ENCODE results near the gene CACNA2D4.

The CACNA2D4 gene

GRCh38 chr12:1811281-1811947 is 107.0 kb downstream of the CACNA2D4 start:
- Histone ChIP-seq H3K27me3 (ENCODE audit: control insufficient read depth, insufficient read depth, low read length) (0 out of 2 replicates have a peak, but pooled peaks cover 3% of the 10 kb centered on the region), H3K9me3 (ENCODE audit: control insufficient read depth, insufficient read depth, low read depth, low read length) (no peaks in the 10 kb centered on the region), H3K9ac (ENCODE audit: low read length) (no peak overlapping the region), H3K4me3 (ENCODE audit: low read depth, low read length) (no peak overlapping the region), H3K4me1 (ENCODE audit: control insufficient read depth, insufficient read depth, low read length) (no peaks in the 10 kb centered on the region), H3K27ac (ENCODE audit: low read depth, low read length) (no peak overlapping the region), H3K36me3 (ENCODE audit: control insufficient read depth, insufficient read depth, low read length) (no peaks in the 10 kb centered on the region)

- no peaks in the 10 kb centered on the region for H3K36me3 ChIP-seq (ENCODE audit: control insufficient read depth, insufficient read depth, low read length)
Observed at GRCh38 chr12:1810931-1811280, 107.5 kb downstream of the CACNA2D4 start.

GRCh38 chr12:1810201-1810930 is 108.1 kb downstream of the CACNA2D4 start:
- H3K4me3 ChIP-seq (ENCODE audit: low read depth, low read length): no peak overlapping the region
- no peaks in the 10 kb centered on the region for H3K9me3 ChIP-seq (ENCODE audit: control insufficient read depth, insufficient read depth, low read depth, low read length)
- H3K27ac ChIP-seq (ENCODE audit: low read depth, low read length): no peak overlapping the region
- H3K27me3 ChIP-seq (ENCODE audit: control insufficient read depth, insufficient read depth, low read length): no peaks in the 10 kb centered on the region
- no peak overlapping the region for H3K9ac ChIP-seq (ENCODE audit: low read length)
- H3K4me1 ChIP-seq (ENCODE audit: control insufficient read depth, insufficient read depth, low read length): no peaks in the 10 kb centered on the region
- H3K36me3 ChIP-seq (ENCODE audit: control insufficient read depth, insufficient read depth, low read length): no peaks in the 10 kb centered on the region

More at GRCh38 chr12:1810931-1811280, 107.5 kb downstream of the CACNA2D4 start:
- Histone ChIP-seq H3K4me3 (ENCODE audit: low read depth, low read length) (no peak overlapping the region), H3K9me3 (ENCODE audit: control insufficient read depth, insufficient read depth, low read depth, low read length) (no peaks in the 10 kb centered on the region), H3K27me3 (ENCODE audit: control insufficient read depth, insufficient read depth, low read length) (0 out of 2 replicates have a peak, but pooled peaks cover 1% of the 10 kb centered on the region), H3K4me1 (ENCODE audit: control insufficient read depth, insufficient read depth, low read length) (no peaks in the 10 kb centered on the region), H3K9ac (ENCODE audit: low read length) (no peak overlapping the region), H3K27ac (ENCODE audit: low read depth, low read length) (no peak overlapping the region)

- H3K4me1 ChIP-seq (ENCODE audit: control insufficient read depth, insufficient read depth, low read length): no peaks in the 10 kb centered on the region
- no peak overlapping the region for H3K27ac ChIP-seq (ENCODE audit: low read depth, low read length)
- H3K36me3 ChIP-seq (ENCODE audit: control insufficient read depth, insufficient read depth, low read length): no peaks in the 10 kb centered on the region
- no peaks in the 10 kb centered on the region for H3K27me3 ChIP-seq (ENCODE audit: control insufficient read depth, insufficient read depth, low read length)
- no peaks in the 10 kb centered on the region for H3K9me3 ChIP-seq (ENCODE audit: control insufficient read depth, insufficient read depth, low read depth, low read length)
- no peak overlapping the region for H3K9ac ChIP-seq (ENCODE audit: low read length)
- H3K4me3 ChIP-seq (ENCODE audit: low read depth, low read length): no peak overlapping the region
Observed at GRCh38 chr12:1809591-1810190, 108.8 kb downstream of the CACNA2D4 start.

- no peak overlapping the region for H3K9ac ChIP-seq (ENCODE audit: low read length)
- H3K36me3 ChIP-seq (ENCODE audit: control insufficient read depth, insufficient read depth, low read length): no peaks in the 10 kb centered on the region
- no peaks in the 10 kb centered on the region for H3K27me3 ChIP-seq (ENCODE audit: control insufficient read depth, insufficient read depth, low read length)
- no peak overlapping the region for H3K27ac ChIP-seq (ENCODE audit: low read depth, low read length)
- no peaks in the 10 kb centered on the region for H3K9me3 ChIP-seq (ENCODE audit: control insufficient read depth, insufficient read depth, low read depth, low read length)
- no peaks in the 10 kb centered on the region for H3K4me1 ChIP-seq (ENCODE audit: control insufficient read depth, insufficient read depth, low read length)
- no peak overlapping the region for H3K4me3 ChIP-seq (ENCODE audit: low read depth, low read length)
Observed at GRCh38 chr12:1808798-1809480, 109.5 kb downstream of the CACNA2D4 start.

- Histone ChIP-seq H3K4me3 (ENCODE audit: low read depth, low read length) (no peak overlapping the region), H3K36me3 (ENCODE audit: control insufficient read depth, insufficient read depth, low read length) (no peaks in the 10 kb centered on the region), H3K9me3 (ENCODE audit: control insufficient read depth, insufficient read depth, low read depth, low read length) (no peaks in the 10 kb centered on the region), H3K27me3 (ENCODE audit: control insufficient read depth, insufficient read depth, low read length) (no peaks in the 10 kb centered on the region), H3K27ac (ENCODE audit: low read depth, low read length) (no peak overlapping the region), H3K9ac (ENCODE audit: low read length) (no peak overlapping the region), H3K4me1 (ENCODE audit: control insufficient read depth, insufficient read depth, low read length) (no peaks in the 10 kb centered on the region)
Observed at GRCh38 chr12:1808036-1808797, 110.2 kb downstream of the CACNA2D4 start.

GRCh38 chr12:1807087-1807860 is 111.2 kb downstream of the CACNA2D4 start:
- Histone ChIP-seq H3K9me3 (ENCODE audit: control insufficient read depth, insufficient read depth, low read depth, low read length) (no peaks in the 10 kb centered on the region), H3K4me3 (ENCODE audit: low read depth, low read length) (no peak overlapping the region), H3K27ac (ENCODE audit: low read depth, low read length) (no peak overlapping the region), H3K36me3 (ENCODE audit: control insufficient read depth, insufficient read depth, low read length) (no peaks in the 10 kb centered on the region), H3K27me3 (ENCODE audit: control insufficient read depth, insufficient read depth, low read length) (no peaks in the 10 kb centered on the region), H3K4me1 (ENCODE audit: control insufficient read depth, insufficient read depth, low read length) (no peaks in the 10 kb centered on the region), H3K9ac (ENCODE audit: low read length) (no peak overlapping the region)

GRCh38 chr12:1806301-1807086 is 112.0 kb downstream of the CACNA2D4 start:
- no peaks in the 10 kb centered on the region for H3K36me3 ChIP-seq (ENCODE audit: control insufficient read depth, insufficient read depth, low read length)
- H3K4me1 ChIP-seq (ENCODE audit: control insufficient read depth, insufficient read depth, low read length): no peaks in the 10 kb centered on the region
- H3K9me3 ChIP-seq (ENCODE audit: control insufficient read depth, insufficient read depth, low read depth, low read length): no peaks in the 10 kb centered on the region
- H3K9ac ChIP-seq (ENCODE audit: low read length): no peak overlapping the region
- H3K4me3 ChIP-seq (ENCODE audit: low read depth, low read length): no peak overlapping the region
- H3K27me3 ChIP-seq (ENCODE audit: control insufficient read depth, insufficient read depth, low read length): no peaks in the 10 kb centered on the region
- no peak overlapping the region for H3K27ac ChIP-seq (ENCODE audit: low read depth, low read length)

GRCh38 chr12:1805441-1806081 is 112.9 kb downstream of the CACNA2D4 start:
- H3K27me3 ChIP-seq (ENCODE audit: control insufficient read depth, insufficient read depth, low read length): no peaks in the 10 kb centered on the region
- H3K4me1 ChIP-seq (ENCODE audit: control insufficient read depth, insufficient read depth, low read length): no peaks in the 10 kb centered on the region
- H3K4me3 ChIP-seq (ENCODE audit: low read depth, low read length): no peak overlapping the region
- H3K27ac ChIP-seq (ENCODE audit: low read depth, low read length): no peak overlapping the region
- H3K9ac ChIP-seq (ENCODE audit: low read length): no peak overlapping the region
- no peaks in the 10 kb centered on the region for H3K9me3 ChIP-seq (ENCODE audit: control insufficient read depth, insufficient read depth, low read depth, low read length)
- no peaks in the 10 kb centered on the region for H3K36me3 ChIP-seq (ENCODE audit: control insufficient read depth, insufficient read depth, low read length)

All from HUES6 (cell line).